HCEC 1CT (cell line): ENCODE data around the gene ANG.
A peak's percentile ranks its signal among the peaks of the same experiment; 100 is the strongest.
"Not testable (repeated sequence)": the region's sequence is repeated elsewhere in the genome, so short reads cannot be mapped to it uniquely, and the experiment has no call there.

Source experiments
- DNase-seq: peaks from one replicate; pipeline ENCODE4 v3.0.0-alpha.2; 2017

The ANG gene

DNA sequence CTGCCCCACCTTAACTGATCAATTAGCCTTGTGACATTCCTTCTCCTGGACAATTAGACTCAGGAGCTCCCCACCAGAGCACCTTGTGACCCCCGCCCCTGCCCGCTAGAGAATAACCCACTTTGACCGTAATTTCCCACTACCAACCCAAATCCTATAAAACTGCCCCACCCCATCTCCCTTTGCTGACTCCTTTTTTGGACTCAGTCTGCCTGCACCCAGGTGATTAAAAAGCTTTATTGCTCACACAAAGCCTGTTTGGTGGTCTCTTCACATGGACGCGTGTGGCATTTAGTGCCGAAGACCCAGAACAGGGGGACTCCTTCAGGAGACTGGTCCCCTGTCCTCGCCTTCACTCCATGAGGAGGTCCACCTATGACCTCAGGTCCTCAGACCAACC lies 12.4 kb downstream of the ANG start:
- DNase-seq: not testable (repeated sequence)

DNA sequence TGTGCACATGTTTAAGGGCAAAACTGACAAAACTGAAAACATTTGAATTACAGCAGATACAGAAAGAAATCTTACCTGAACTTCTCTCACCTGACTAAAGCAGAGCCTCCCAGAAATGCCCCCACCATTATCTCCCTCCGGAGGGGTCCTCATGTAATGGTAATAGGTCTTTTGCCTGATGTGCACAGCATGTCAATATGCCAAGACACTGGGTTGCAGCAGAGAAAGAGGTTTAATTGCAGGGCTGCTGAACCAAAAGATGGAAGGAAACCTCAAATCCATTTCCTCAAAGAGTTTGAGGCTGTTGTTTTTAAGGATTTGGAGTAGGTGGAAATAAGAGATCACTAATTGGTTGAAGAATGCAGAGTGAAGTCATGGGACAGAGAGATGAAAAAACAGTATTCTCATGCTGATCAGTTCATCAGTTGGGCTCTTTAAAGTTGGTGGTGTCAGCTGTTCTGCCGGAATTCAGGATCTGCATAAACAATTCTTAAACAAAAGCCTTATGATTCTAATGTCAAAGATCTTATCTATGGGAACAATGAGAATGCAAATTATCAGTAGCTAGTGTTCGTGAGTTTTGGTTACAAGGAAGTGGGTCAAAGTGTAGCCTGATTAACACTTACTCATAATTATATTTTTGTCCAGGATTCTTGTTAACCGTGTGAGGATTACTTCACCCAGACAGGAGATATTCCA lies 18.2 kb downstream of the ANG start:
- no peak for DNase-seq

DNA sequence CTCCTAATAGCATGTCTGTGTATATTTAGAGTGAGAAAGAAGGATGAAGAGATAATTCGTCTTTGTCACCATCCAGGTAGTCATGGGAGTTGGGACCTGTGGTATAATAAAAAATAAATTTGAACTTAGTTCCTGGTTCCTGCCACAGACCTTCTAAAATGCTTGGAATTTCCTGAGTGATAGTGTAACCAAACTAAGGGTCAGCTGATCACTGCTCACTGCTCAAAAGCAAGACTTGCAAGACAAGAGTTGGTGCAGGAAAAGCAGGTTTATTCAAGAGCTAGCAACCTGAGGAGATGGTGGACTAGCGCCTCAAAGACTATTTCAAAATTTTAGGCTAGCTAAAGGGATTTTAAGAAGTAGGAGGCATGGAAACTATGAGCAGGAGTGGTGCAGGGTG lies 19.1 kb downstream of the ANG start:
- DNase-seq: no peak

DNA sequence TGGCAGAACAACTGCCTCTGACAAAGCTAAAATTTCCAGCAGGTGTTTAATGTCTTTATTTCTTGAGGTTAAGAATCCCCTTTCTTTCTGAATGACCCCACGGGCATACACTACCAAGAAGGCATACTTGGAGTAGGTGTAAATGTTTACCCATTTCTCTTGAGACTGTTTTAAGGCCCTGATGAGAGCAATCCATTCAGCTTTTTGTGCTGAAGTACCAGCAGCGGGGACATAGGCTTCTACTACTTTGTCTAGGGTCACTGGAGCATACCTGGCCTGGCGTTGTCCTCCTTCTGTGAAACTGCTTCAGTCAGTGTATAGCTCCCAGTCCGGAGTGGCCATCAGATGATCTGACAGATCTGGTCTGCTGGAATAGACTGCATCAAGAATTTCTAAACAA lies 22.7 kb downstream of the ANG start:
- no peak for DNase-seq

DNA sequence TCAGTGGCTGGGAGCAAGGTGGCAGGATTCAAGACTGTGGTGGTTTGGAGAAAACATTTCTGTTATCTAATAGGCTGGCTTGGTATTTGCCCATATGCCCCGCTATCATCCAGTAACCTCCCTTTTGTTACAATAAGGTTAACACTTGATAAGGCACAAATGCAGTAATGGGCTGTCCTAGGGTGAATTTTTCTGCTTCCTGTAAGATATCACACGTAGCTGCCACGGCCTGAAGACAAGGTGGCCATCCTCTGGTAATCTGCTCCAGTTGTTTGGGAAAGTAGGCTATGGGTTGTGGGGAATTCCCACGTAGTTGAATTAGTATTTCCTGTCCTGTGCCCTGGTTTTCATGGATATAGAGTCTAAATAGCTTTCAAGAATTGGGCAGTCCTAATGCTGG lies 23.1 kb downstream of the ANG start:
- no peak for DNase-seq

DNA sequence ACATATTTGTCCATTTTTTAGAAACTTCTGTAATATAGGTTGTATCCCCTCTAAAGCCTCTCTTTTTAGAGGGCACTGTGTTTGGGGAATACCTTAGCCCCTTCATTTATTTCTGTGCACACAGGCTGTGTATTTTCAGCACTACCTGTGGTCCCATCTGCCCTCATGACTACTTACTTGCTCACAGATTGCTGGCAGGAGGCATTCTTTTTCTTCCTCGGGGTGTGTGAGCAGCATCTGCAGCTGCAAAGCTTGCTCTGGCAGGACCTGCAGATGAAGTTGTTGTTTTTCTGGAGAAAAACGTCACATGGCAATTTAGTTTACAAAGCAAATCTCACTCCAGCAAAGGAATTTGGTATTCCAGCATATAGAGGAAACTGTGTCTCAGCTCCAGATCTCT lies 24.3 kb downstream of the ANG start:
- DNase-seq: no peak

DNA sequence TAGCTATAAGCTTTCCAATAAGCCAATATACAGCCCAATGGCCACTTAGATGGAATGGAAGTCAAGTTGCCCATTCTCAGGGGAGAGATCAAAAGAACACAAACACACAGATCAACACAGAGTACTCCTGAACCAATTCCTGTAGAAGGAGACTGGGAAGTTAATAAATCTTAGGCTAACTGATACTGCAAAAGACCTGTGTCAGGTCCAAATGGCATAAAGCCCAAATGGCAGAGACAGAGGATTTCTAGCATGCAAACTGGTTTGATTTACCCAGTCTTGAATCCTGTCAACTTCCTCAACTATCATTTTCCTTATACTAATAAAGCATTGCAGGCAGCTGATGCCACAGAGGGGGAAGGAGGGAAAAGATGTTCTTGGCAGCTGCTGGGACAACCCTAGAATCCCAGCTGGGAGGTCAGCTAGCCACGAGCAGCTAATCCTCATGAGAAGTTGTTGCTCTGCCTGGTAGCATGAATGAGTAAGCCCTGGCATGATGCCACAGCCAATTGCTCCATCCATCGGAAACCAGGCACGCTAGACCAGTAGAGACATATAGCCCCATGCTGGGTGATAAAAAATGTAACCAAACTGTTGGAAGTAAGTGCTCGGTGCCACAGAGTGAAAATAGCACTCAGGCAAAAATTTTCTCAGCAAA lies 26.2 kb downstream of the ANG start:
- peak; percentile 63 for DNase-seq

DNA sequence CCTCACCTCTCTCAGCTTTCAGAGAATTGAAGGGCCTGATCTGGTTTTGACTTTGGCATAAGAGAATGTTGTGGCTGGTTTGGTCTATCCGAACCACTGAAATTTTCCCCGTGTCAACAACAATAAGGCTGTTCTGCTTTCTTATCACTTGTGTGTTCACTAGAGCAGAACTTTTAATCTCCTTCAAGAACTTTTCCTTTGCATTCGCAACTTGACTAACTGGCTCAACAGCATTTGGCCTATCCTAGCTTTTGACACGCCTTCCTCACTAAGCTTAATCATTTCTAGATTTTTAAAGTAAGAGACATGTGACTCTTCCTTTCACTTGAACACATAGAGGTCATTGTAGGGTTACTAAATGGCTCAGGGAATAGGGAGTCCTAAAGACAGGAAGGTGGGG lies 31.2 kb downstream of the ANG start:
- DNase-seq: no peak

DNA sequence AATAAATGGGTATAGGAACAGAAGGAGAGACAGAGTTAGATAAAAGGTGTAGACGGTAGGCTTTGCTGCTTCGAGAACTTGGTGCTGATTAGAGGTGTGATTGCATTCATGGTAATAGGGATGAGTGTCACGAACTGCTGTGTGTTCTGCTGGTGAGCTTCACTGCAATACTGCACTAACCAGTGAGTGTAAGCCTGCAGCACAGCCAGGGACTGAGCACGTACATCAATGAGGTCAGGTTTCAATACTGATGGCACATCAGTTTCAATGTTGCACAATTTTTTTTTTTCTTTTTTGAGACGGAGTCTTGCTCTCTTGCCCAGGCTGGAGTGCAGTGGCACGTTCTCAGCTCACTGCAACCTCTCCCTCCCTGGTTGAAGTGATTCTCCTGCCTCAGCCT lies 32.2 kb downstream of the ANG start:
- DNase-seq: no peak

DNA sequence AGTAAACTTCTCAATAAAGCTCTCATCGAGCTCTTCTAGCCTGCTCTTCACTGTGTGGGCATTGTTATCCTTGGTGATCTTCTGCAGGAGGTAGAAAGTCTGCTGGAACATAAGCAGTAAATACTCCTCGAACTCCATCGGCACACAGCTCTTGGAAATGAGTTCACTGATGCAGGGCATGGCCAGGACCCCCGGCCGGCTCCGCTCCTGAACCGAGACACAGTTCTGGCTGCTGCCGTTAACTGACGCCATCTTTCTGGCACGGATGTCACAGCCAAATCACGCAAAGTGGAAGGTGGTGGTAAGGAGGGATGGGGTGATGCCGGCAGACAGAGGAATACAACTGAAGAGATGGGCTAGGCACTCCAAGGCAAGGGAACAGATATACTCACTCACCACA lies 33.5 kb downstream of the ANG start:
- no peak for DNase-seq

DNA sequence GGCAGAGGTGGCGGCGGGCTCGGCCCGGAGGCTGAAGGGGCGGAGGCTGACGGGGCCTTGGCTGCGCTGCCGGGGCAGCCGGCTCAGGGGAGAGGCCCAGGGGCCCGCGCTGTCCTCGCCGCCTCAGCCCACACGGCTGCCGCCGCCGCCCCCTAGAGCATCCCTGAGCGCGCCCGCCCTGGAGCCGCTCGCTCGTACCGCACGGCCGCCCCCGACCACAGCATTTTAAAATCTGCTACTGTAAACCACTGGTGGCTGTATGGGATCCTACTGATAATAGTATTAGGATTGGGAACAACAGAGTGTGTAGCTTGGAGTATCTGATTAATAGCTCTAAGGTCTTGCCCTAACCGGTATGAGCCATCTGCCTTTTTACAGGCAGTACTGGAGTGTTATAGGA lies 34.9 kb downstream of the ANG start:
- no peak for DNase-seq

DNA sequence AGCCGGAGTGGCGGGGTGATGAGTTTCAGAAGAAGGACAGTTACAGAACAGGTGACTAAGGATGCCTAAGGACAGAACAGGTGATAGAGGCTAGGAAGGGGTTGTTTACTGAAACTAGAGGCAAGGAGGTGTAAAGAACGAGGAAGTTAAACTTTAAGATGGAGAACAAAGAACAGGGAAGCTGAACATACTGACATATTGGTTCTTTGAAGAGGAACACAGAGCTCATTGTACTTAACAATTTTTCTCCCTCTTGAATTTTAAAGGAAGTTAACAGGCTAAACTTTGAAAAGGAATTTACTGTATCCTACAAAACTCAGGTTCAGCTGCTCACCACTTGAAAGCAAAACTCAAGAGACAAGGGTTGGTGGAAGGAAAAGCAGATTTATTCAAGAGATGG lies 37.6 kb downstream of the ANG start:
- not testable (repeated sequence) for DNase-seq

DNA sequence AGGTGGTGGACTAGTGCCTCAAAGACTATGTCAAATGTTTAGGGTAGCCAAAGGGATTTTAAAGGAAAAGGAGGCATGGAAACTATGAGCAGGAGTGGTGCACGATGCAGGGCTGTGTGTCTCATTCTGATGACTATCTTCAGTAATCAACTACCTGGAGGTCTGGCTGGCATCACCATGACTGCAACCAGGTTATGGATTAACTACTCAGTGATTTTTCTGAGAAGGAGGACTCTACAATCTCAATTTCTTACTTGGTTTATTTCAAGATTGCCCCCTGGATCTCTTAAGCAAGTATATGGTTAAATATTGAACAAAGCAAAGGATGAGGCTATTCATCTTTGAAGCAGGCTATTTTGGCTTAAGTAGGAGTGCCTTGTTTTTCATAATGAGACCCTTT lies 38.0 kb downstream of the ANG start:
- no peak for DNase-seq

DNA sequence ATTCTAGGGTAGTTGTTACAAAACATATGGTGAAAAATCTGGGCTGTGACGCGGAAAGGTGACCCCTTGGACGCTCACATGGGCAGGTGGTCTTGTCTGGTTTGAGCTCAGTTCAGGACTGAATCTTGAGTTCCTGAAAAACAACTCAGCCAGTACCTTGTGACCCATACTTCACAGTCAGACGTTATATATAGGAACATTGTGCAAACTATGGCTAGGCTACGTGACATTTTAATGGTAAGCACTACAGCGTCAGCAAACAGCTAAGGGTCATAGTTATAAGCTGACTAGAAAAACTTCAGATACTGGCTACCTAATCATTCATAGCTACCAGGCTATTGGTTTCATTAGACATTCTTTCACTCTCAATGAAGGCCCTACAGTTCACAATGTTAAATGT lies 42.3 kb downstream of the ANG start:
- no peak for DNase-seq

DNA sequence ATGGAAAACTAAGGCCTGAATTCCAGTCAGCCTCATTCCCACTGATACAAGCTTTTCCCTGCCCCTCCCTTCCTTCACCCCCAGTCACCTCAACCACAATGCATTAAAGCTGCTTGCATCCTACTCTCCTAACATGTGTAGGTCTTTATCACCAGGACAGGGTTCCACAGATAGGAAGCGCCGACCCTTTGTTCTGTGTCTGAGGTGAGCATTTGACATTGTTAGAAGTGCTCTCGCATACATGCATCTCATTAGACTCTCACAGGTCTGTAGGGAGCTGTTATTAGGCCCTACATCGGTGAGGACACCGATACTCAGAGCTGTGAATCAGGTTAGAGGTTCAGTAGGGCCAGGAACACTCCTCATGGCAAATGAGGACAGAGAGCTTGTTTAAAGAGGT lies 43.9 kb downstream of the ANG start:
- no peak for DNase-seq

DNA sequence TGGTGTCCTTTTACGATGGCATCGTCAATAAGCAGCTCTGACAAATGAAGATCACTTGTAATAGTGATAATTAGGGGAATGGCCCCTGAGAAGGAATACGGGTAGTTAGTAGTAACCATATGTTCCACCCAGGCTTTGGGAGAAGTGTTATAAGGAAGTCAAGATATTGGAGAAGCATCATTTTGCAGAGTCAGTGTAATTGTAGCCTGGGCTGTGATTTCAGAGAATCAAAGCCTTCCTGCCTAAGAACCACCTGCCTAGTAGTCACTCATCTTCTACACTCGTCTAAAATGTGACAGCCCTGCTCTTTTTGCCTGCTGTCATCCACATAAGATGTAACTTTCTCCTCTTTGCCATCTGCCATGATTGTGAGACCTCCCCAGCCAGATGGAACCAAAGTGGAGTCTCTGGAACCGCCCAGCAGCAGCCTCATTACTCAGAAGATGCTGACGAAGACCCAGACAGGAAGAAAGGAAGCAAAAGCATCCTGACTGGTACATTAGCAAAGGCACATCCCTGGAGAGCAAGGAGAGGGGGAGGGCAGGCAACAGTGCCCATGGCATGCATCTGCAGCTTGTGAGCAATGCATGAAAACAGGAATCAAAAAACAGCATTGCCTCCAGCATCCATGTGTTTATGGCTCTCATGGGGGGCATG lies 44.5 kb downstream of the ANG start:
- no peak for DNase-seq

DNA sequence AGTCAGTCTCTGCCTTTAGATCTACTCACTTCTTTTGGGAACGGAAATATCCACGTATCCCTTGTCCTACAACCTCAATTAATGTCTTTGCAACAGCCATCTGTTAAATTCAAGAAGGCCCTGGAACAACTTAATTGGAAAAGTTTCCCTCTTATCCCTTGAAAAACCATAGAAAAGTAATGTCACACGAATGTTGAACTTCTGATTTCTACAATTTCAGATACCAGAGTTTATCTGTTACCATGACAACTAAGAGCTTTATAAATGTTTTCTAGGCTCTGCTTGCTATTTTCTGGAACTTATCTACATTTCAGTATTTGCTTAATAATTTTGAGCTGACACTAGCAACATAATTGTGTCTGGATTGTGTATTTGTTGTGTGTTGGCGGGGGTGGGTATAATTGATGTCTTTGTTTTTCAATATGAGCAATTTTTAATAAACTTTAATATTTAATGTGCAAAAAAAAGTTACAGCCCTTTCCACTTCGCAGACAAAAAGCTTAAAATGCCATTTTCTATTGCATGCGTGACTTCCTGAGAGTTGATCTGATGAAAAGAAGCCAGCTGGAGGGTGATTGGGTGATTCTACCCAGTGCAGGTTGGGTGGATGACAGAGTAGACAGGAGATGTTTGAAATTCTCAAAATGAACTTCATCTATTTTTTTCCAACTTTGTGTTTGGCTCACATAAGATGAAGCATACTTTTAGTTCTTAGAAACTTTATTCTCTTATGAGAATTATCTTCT lies 45.3 kb downstream of the ANG start:
- DNase-seq: no peak

DNA sequence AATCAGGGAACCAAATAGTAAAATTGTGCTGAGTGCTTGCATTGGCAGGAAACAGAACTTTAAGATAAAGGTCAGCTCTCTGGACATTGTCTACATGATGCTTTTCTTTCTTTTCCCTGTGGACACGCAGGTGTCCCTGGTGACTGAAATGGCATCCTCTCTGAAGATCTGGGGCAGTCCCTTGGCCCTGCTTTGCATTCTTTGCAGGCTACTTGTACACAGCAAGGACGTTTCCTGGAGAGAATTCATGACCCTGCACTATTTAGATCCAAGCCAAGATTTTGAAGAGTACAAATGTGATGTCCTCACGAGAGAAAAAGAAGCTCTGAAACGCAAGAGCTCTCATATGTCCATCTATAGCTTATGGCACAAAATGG lies 45.9 kb downstream of the ANG start:
- no peak for DNase-seq

DNA sequence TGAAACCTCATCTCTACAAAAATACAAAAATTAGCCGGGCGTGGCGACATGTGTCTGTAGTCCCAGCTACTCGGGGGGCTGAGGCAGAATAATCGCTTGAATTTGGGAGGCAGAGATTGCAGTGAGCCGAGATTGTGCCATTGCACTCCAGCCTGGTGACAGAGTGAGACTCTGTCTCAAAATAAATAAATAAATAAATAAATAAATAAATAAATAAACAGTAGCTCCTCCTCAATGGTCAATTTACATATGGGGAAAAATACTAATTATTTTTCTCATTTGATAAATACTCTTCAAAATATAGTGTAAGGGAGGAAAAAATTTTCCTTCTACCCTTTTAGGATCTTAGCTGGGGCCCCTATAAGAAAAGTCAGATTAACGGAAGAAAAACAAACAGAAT lies 49.7 kb downstream of the ANG start:
- DNase-seq: not testable (repeated sequence)

DNA sequence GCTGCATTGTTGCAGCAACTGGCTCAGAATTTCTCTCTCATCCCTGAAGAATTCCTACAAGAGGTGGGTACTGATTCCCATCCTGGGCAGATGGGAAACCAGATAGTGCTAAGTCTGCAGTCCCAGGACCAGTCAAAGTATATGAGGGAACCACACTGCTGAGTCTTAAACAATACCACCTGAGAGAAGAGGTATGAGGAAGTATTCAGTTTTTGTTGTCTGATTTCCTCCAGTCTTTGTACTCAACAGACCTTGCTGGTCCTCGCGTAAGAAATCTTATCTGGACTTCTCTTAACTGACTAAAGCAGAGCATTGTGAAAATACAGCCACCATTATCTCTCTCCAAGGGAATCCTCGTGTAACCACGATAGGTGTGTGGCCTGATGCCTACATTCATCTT lies 53.6 kb downstream of the ANG start:
- no peak for DNase-seq

DNA sequence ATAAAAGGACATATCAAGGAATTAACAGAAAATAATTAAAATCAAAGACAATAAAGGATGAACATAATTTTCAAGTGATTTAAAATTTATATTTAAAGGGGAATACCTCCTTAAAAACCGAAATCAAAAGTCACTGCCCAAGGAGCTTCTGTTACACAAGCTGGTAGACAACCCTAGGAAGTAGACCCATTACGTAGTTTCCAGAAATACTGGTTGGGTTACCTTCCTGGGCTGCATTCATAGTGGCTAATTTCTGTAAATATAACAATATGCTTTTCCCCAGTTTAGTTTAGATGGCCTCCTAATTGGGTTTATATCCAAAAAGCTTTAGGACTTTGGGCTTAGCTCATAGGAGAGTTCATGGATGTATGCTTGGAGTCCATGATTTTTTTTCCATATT lies 55.0 kb downstream of the ANG start:
- DNase-seq: no peak
